ENCODE results near the gene ATP8A2. TPM values are rescaled to one million over a fixed set of nuclear protein-coding genes. Genes with fewer than 3 reads are reported as not detected.

The ATP8A2 gene
- total RNA-seq, 4 donors from 2014 or later = 0.13 to 0.29 (median 0.24) TPM

GRCh38 chr13:26011996-26012821 lies 640.4 kb downstream of the ATP8A2 start:
- H3K27ac ChIP-seq = peak overlapping the region in 1 of 3 donors; percentile 53
- peak; percentile 27 to 49 for DNase-seq
- no peak for TF ChIP-seq POLR2A (IDR thresholded peaks at IDR 0.05)
- no peak for TF ChIP-seq CTCF (IDR thresholded peaks at IDR 0.05)
- H3K4me3 ChIP-seq (replicated peaks in 1 of 3) = no peak overlapping the region
- intact Hi-C loops (cut with DNase I) = no loop called here
- H3K36me3 ChIP-seq = no peaks in the 10 kb centered on the region
- no peaks in the 10 kb centered on the region for H3K9me3 ChIP-seq
- H3K27me3 ChIP-seq = no peaks in the 10 kb centered on the region
- peaks cover 31 to 42% of the 10 kb centered on the region in 2 donors for H3K4me1 ChIP-seq
- 39 to 59% methylated on average over 17 to 26 of the region's 53 CpGs for WGBS, 2 donors

- TF ChIP-seq POLR2A (IDR thresholded peaks at IDR 0.05) (no peak), CTCF (IDR thresholded peaks at IDR 0.05) (no peak)
- Histone ChIP-seq H3K27ac (no peak overlapping the region), H3K4me3 (replicated peaks in 1 of 3) (no peak overlapping the region), H3K27me3 (no peaks in the 10 kb centered on the region), H3K36me3 (no peaks in the 10 kb centered on the region), H3K9me3 (no peaks in the 10 kb centered on the region), H3K4me1 (peaks cover 37 to 47% of the 10 kb centered on the region in 2 donors)
- DNase-seq = no peak
- 81 to 83% methylated on average over 8 to 9 of the region's 9 CpGs for WGBS, 2 donors
- intact Hi-C loops (cut with DNase I) = no loop called here
Measured at GRCh38 chr13:26012995-26013394, 641.2 kb downstream of the ATP8A2 start.

GRCh38 chr13:26015271-26016125 lies 643.7 kb downstream of the ATP8A2 start:
- Histone ChIP-seq H3K27me3 (no peaks in the 10 kb centered on the region), H3K27ac (peak overlapping the region in 1 of 3 donors; percentile 1), H3K4me1 (peaks cover 54 to 64% of the 10 kb centered on the region in 2 donors), H3K4me3 (replicated peaks in 1 of 3) (no peak overlapping the region), H3K9me3 (no peaks in the 10 kb centered on the region), H3K36me3 (no peaks in the 10 kb centered on the region)
- TF ChIP-seq POLR2A (IDR thresholded peaks at IDR 0.05) (no peak), CTCF (IDR thresholded peaks at IDR 0.05) (no peak)
- 64 to 70% methylated on average over 10 of the region's 10 CpGs for WGBS, 2 donors
- DNase-seq = no peak
- intact Hi-C loops (cut with DNase I) = no loop called here

- H3K27ac ChIP-seq = no peak overlapping the region
- H3K36me3 ChIP-seq = no peaks in the 10 kb centered on the region
- DNase-seq = no peak
- H3K4me3 ChIP-seq (replicated peaks in 1 of 3) = no peak overlapping the region
- no peaks in the 10 kb centered on the region for H3K9me3 ChIP-seq
- intact Hi-C loops (cut with DNase I) = no loop called here
- TF ChIP-seq POLR2A (IDR thresholded peaks at IDR 0.05) (no peak), CTCF (IDR thresholded peaks at IDR 0.05) (no peak)
- 90 to 97% methylated on average over 6 of the region's 6 CpGs for WGBS, 2 donors
- H3K27me3 ChIP-seq = no peaks in the 10 kb centered on the region
- peaks cover 55 to 64% of the 10 kb centered on the region in 2 donors for H3K4me1 ChIP-seq
Measured at GRCh38 chr13:26016189-26016588, 644.4 kb downstream of the ATP8A2 start.
